Panc1 (cell line): Measurements from ENCODE around the gene WRAP73. TPM values are rescaled to one million over a fixed set of nuclear protein-coding genes. Genes with fewer than 3 reads are reported as not detected.

Experiments
- ATAC-seq: fragments of 200-7000 bp; cut with Tn5 transposase; 2 replicates; pipeline ENCODE4 v1.9.1; 2020; ENCODE audit warnings: mild to moderate bottlenecking, moderate library complexity
- BruUV-seq: library from RNA; stranded (reverse); fragments of 400-500 nt; replicated peaks from 2 replicates; lab custom pipeline; 2021; lab: Mats Ljungman, UMichigan
- CTCF ChIA-PET: fragments of 300-600 bp; sonication (Branson Sonifier 250); formaldehyde crosslinking; loops from one replicate; lab custom pipeline; 2022; ENCODE audit warnings: antibody characterized with exemption; lab: Charles Lee
- POLR2A ChIA-PET: fragments of 300-600 bp; sonication (Branson Sonifier 250); formaldehyde crosslinking; loops from one replicate; lab custom pipeline; 2022; ENCODE audit warnings: antibody characterized with exemption; lab: Charles Lee
- DNase-seq: peaks from one replicate; pipeline ENCODE4 v3.0.0-alpha.2; 2010; ENCODE audit warnings: low read depth, low spot score
- H3K27ac ChIP-seq: 2 replicates; pipeline ENCODE4 v1.5.1; 2011; ENCODE audit warnings: mild to moderate bottlenecking, low read length, inconsistent platforms
- H3K27me3 ChIP-seq: fragments of 200-500 bp; sonication (Bioruptor generic); 2 replicates; pipeline ENCODE4 v1.6.0; 2014; ENCODE audit warnings: low read length, inconsistent platforms; ENCODE audit not compliant: control insufficient read depth, insufficient read depth
- H3K36me3 ChIP-seq: fragments of 200-500 bp; sonication (Bioruptor generic); 2 replicates; pipeline ENCODE4 v1.5.1; 2014; ENCODE audit warnings: inconsistent platforms, mild to moderate bottlenecking, low read length, moderate library complexity; ENCODE audit not compliant: control insufficient read depth, insufficient read depth
- H3K4me1 ChIP-seq: 2 replicates; pipeline ENCODE4 v1.5.1; 2011; ENCODE audit warnings: inconsistent platforms, mild to moderate bottlenecking, low read length, moderate library complexity; ENCODE audit not compliant: control insufficient read depth, insufficient read depth
- H3K4me3 ChIP-seq, 2 experiments: 2 replicates each; pipeline ENCODE4 v1.5.1; 2011 to 2012; ENCODE audit warnings: low read depth in 2 of 2, low read length in 2 of 2, mild to moderate bottlenecking in 2 of 2, inconsistent platforms in 1 of 2, moderate library complexity in 1 of 2
- H3K9me3 ChIP-seq: fragments of 200-500 bp; sonication (Bioruptor generic); 2 replicates; pipeline ENCODE4 v1.5.1; 2014; ENCODE audit warnings: low read depth, mild to moderate bottlenecking, inconsistent platforms, low read length, moderate library complexity; ENCODE audit not compliant: control insufficient read depth, insufficient read depth
- POLR2AphosphoS5 ChIP-seq: IDR thresholded peaks from 2 replicates; pipeline ENCODE4 v1.6.1; 2012; ENCODE audit warnings: mild to moderate bottlenecking, low read depth, low read length, moderate library complexity
- SIN3A ChIP-seq: IDR thresholded peaks from 2 replicates; pipeline ENCODE4 v1.6.1; 2012; ENCODE audit warnings: low read depth, mild to moderate bottlenecking, low read length, moderate library complexity, borderline replicate concordance; ENCODE audit not compliant: insufficient read depth
- TCF7L2 ChIP-seq: IDR thresholded peaks from 2 replicates; pipeline ENCODE4 v1.6.1; 2011; ENCODE audit warnings: mild to moderate bottlenecking, low read depth, low read length, inconsistent platforms
- in situ Hi-C: cut with HindIII; loops from 2 replicates; pipeline ENCODE4 v1.10.0; 2016; ENCODE audit warnings: low sequenced_read_pairs, low pct_unique_long_range_greater_than_20kb
- intact Hi-C: fragments of 100-400 bp; cut with micrococcal nuclease; formaldehyde crosslinking; loops from one replicate; pipeline ENCODE4 v1.10.0; 2022; ENCODE audit not compliant: unreplicated experiment
- total RNA-seq: library from RNA; stranded (reverse); gene quantifications from one replicate; pipeline ENCODE4 v1.2.1, GENCODE V29; 2021; ENCODE audit not compliant: unreplicated experiment
- TF ChIP-seq, protein P1 (sequence below), 2 experiments: IDR thresholded peaks; 2 replicates each; pipeline ENCODE4 v1.6.1; 2011 to 2012; ENCODE audit warnings: low read depth in 2 of 2, control low read depth in 1 of 2, low read length in 1 of 2, mild to moderate bottlenecking in 1 of 2, moderate library complexity in 1 of 2; ENCODE audit not compliant: insufficient read depth in 1 of 2
- TF ChIP-seq, protein P2 (sequence below): fragments of 450-650 bp; IDR thresholded peaks from 2 replicates; pipeline ENCODE4 v1.5.1; 2017; ENCODE audit warnings: mild to moderate bottlenecking

Gene WRAP73
- total RNA-seq, 1 experiment from 2014 or later = 27.1 TPM

DNA sequence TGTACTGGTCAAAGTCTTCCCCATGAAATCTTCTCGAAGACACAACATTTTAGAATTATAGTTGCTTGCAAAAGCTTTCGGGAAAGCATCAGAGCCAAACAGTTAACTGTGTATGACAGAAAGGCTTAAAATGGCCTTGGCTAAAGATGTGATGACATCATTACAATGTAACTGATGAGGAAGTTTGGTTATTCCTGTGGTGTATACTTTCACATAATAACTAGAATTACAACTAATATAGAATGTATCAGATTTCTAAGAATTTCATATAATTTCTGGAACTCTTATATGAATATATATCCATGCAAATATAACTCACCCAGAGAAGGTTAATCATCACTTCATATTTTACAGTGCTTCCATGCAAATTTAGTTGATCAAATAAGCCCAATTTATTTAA lies 10.8 kb upstream of the WRAP73 start:
- TF ChIP-seq TCF7L2 (no peak), POLR2AphosphoS5 (no peak), SIN3A (no peak)
- TF ChIP-seq, protein P1, sequence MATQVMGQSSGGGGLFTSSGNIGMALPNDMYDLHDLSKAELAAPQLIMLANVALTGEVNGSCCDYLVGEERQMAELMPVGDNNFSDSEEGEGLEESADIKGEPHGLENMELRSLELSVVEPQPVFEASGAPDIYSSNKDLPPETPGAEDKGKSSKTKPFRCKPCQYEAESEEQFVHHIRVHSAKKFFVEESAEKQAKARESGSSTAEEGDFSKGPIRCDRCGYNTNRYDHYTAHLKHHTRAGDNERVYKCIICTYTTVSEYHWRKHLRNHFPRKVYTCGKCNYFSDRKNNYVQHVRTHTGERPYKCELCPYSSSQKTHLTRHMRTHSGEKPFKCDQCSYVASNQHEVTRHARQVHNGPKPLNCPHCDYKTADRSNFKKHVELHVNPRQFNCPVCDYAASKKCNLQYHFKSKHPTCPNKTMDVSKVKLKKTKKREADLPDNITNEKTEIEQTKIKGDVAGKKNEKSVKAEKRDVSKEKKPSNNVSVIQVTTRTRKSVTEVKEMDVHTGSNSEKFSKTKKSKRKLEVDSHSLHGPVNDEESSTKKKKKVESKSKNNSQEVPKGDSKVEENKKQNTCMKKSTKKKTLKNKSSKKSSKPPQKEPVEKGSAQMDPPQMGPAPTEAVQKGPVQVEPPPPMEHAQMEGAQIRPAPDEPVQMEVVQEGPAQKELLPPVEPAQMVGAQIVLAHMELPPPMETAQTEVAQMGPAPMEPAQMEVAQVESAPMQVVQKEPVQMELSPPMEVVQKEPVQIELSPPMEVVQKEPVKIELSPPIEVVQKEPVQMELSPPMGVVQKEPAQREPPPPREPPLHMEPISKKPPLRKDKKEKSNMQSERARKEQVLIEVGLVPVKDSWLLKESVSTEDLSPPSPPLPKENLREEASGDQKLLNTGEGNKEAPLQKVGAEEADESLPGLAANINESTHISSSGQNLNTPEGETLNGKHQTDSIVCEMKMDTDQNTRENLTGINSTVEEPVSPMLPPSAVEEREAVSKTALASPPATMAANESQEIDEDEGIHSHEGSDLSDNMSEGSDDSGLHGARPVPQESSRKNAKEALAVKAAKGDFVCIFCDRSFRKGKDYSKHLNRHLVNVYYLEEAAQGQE (IDR thresholded peaks at IDR 0.05; ENCODE audit: insufficient read depth in 1 of 2, low read depth in 2 of 2, low read length in 1 of 2) = no peak
- TF ChIP-seq, protein P2, sequence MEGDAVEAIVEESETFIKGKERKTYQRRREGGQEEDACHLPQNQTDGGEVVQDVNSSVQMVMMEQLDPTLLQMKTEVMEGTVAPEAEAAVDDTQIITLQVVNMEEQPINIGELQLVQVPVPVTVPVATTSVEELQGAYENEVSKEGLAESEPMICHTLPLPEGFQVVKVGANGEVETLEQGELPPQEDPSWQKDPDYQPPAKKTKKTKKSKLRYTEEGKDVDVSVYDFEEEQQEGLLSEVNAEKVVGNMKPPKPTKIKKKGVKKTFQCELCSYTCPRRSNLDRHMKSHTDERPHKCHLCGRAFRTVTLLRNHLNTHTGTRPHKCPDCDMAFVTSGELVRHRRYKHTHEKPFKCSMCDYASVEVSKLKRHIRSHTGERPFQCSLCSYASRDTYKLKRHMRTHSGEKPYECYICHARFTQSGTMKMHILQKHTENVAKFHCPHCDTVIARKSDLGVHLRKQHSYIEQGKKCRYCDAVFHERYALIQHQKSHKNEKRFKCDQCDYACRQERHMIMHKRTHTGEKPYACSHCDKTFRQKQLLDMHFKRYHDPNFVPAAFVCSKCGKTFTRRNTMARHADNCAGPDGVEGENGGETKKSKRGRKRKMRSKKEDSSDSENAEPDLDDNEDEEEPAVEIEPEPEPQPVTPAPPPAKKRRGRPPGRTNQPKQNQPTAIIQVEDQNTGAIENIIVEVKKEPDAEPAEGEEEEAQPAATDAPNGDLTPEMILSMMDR = no peak
- BruUV-seq = no TSS peak
- in situ Hi-C loops (no loop called here), intact Hi-C loops (no loop called here)
- H3K4me1 ChIP-seq = peaks cover 3% of the 10 kb centered on the region
- no peaks in the 10 kb centered on the region for H3K36me3 ChIP-seq
- ChIA-PET CTCF (no interaction called here), POLR2A (no interaction called here)
- H3K9me3 ChIP-seq = no peaks in the 10 kb centered on the region
- H3K4me3 ChIP-seq = no peak overlapping the region
- ATAC-seq = no peak
- no peaks in the 10 kb centered on the region for H3K27me3 ChIP-seq
- DNase-seq = no peak
- no peak overlapping the region for H3K27ac ChIP-seq

DNA sequence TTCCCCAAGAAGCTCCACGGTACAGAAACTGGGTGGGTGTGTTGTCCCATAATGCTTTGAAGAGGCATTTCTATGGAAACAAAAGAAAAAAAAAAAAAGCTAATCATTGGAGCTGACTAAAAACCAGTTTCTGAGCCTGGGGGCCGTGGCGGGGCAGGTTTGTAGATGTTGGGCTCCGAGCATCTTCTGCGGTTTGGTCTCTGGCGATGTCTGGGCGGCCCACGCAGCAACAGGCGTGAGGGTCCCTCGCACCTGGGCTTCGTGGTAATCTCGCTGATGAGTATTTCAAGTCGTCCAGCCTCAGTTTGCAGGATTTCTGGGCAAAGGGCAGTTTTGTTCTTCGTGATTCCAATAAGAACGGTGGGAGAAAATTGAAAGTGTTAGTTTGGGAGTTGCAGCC lies 9.2 kb upstream of the WRAP73 start:
- in situ Hi-C loops (no loop called here), intact Hi-C loops (loop anchor here (10.0 kb wide), 1 partner anchor 66 kb away; no protein-coding TSS in a partner anchor)
- ATAC-seq = no peak
- TF ChIP-seq, protein P2 = no peak
- TF ChIP-seq SIN3A = no peak
- TF ChIP-seq TCF7L2 = no peak
- TF ChIP-seq POLR2AphosphoS5 = no peak
- TF ChIP-seq, protein P1 (IDR thresholded peaks at IDR 0.05; ENCODE audit: insufficient read depth in 1 of 2, low read depth in 2 of 2, low read length in 1 of 2) = no peak
- DNase-seq = no peak
- Histone ChIP-seq H3K36me3 (no peaks in the 10 kb centered on the region), H3K4me1 (peaks cover 3% of the 10 kb centered on the region), H3K4me3 (no peak overlapping the region), H3K9me3 (no peaks in the 10 kb centered on the region), H3K27ac (no peak overlapping the region), H3K27me3 (no peaks in the 10 kb centered on the region)
- BruUV-seq = no TSS peak
- ChIA-PET CTCF (interaction anchor here (0.7 kb wide), 1 partner anchor 66 kb away, joined by 5 read pairs; no protein-coding TSS in a partner anchor), POLR2A (no interaction called here)
